Natural killer cell treated with Interleukin-12 subunit alpha and Interleukin-12 subunit beta and Interleukin-15 and Interleukin-18, amount 100 ng/mL, for 72 hours (primary cell): ENCODE measurements around the gene PPTC7. TPM values are rescaled to one million over a fixed set of nuclear protein-coding genes. Genes with fewer than 3 reads are reported as not detected.
"Not testable (repeated sequence)": the region's sequence is repeated elsewhere in the genome, so short reads cannot be mapped to it uniquely, and the experiment has no call there.

Experiments
- ATAC-seq, 2 donors: fragments of 150-1000 bp; cut with Tn5 transposase in 1 of 2; sonication (Bioruptor Pico), chemical (Tn5 transposase) in 1 of 2; 2 replicates each; pipeline ENCODE4 v1.10.0; 2021
- DNase-seq: peaks from one replicate; pipeline ENCODE4 v3.0.0; 2022; ENCODE audit warnings: low spot score
- H3K27ac Mint-ChIP-seq, 2 donors: 1 replicate in 1 of 2; 2 replicates in 1 of 2; pipeline ENCODE4 v1.8.0; 2022; ENCODE audit warnings: mixed read lengths in 2 of 2, mild to moderate bottlenecking in 1 of 2, moderate library complexity in 1 of 2
- H3K27me3 Mint-ChIP-seq, 2 donors: 1 replicate in 1 of 2; 2 replicates in 1 of 2; pipeline ENCODE4 v1.8.0; 2022; ENCODE audit warnings: mixed read lengths in 2 of 2
- H3K36me3 Mint-ChIP-seq: one replicate; pipeline ENCODE4 v1.8.0; 2022; ENCODE audit warnings: mixed read lengths
- H3K4me1 Mint-ChIP-seq, 2 donors: 1 replicate in 1 of 2; 2 replicates in 1 of 2; pipeline ENCODE4 v1.8.0; 2022; ENCODE audit warnings: low read depth in 2 of 2, mixed read lengths in 2 of 2, mild to moderate bottlenecking in 1 of 2
- H3K4me3 Mint-ChIP-seq: one replicate; pipeline ENCODE4 v1.8.0; 2022; ENCODE audit warnings: mixed read lengths
- H3K9me3 Mint-ChIP-seq: 2 replicates; pipeline ENCODE4 v1.8.0; 2022; ENCODE audit warnings: mixed read lengths
- total RNA-seq, 2 donors: library from RNA; stranded (reverse); gene quantifications; one replicate each; pipeline ENCODE4 v1.2.3, GENCODE V29; 2022

PPTC7 gene
- total RNA-seq, 2 donors from 2014 or later = 35.2 to 42.1 TPM

- ATAC-seq, H3K36me3 Mint-ChIP-seq, H3K9me3 Mint-ChIP-seq, H3K27me3 Mint-ChIP-seq, DNase-seq, H3K4me3 Mint-ChIP-seq: not testable (repeated sequence)
- peak overlapping the region in 1 of 2 donors; percentile 65 for H3K27ac Mint-ChIP-seq
- H3K4me1 Mint-ChIP-seq = peaks cover 34 to 39% of the 10 kb centered on the region in 2 donors
Observed at GRCh38 chr12:110545259-110545658, 37.9 kb downstream of the PPTC7 start.

DNA sequence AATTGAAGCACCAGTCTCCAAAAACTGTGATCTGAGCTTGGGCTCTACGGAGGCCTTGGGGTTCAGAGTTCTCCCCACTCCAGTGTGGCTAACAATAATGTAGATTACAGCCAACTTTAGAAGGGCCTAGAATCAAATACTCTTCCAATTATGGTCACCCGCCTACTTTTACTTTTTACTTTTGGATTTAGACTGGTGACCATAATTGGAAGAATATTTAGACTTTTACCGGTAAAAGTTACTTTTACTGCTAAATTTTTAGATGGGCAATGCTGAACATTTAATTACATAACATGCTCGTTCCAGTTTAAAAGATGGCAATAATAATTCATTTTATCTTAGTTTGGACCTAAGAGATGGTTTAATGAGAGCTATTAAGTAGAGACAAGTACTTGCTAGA, 39.2 kb downstream of the PPTC7 start:
- Mint-ChIP-seq H3K27me3 (no peaks in the 10 kb centered on the region), H3K9me3 (no peaks in the 10 kb centered on the region), H3K4me1 (peaks cover 30 to 32% of the 10 kb centered on the region in 2 donors), H3K4me3 (no peak overlapping the region), H3K36me3 (peaks cover 1% of the 10 kb centered on the region), H3K27ac (peak overlapping the region in 1 of 2 donors; percentile 40)
- DNase-seq (no peak), ATAC-seq (no peak)

DNA sequence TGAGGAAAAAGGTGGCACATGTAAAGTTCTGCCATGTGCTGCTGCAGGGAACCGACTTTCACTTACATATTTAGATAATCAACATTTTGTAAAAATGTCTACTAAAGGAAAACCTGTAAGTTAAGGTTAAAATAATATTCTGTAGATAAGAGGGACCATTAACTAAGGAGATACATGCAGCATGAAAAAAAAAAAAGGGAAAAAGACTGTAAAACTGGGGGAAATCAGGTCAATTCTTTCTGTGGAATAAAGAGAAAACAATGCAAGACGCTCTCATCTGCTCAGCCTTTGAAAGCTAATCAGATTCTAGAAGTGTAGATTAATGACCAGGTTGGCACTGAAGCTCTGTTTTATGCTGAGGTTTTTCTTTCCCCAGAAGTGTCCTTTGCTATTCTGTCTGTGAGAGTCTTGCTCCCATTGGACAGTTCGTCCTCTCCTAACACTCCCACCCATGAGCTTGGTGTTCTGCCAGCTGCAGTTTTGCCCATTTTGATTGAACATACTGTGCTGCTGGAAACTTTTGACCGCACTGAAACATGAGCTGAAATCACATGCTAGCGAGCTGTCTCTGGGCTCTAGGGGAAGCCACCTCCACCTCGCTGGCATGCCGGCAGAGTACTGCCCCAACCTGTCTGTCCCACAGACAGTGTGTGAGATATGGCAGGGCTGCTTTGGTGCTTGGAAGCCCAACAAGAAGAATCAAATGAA, 39.7 kb downstream of the PPTC7 start:
- Mint-ChIP-seq H3K4me1 (peaks cover 28 to 31% of the 10 kb centered on the region in 2 donors), H3K27me3 (no peaks in the 10 kb centered on the region), H3K9me3 (no peaks in the 10 kb centered on the region), H3K36me3 (peaks cover 7% of the 10 kb centered on the region), H3K4me3 (no peak overlapping the region), H3K27ac (peak overlapping the region; percentile 40 to 84)
- no peak for ATAC-seq
- DNase-seq = no peak

DNA sequence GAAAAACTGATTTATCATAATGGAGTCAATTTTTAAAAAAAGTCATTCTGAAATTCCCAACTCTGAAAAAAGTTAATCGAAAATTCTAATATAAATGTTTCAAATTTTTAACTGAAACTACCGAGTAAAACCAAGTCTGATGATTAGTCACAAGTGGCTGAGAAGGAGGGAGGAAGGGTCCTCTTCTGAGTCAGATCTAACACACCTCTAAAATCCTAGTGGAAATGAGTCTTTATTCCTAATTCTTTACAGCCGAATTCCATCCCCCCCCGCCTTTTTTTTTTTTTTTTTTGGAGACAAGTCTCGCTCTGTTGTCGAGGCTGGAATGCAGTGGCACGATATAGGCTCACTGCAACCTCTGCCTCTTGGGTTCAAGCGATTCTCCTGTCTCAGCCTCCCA, 43.1 kb downstream of the PPTC7 start:
- Mint-ChIP-seq H3K4me3 (no peak overlapping the region), H3K36me3 (peaks cover 13% of the 10 kb centered on the region), H3K4me1 (peaks cover 21 to 23% of the 10 kb centered on the region in 2 donors), H3K27me3 (no peaks in the 10 kb centered on the region), H3K27ac (no peak overlapping the region), H3K9me3 (no peaks in the 10 kb centered on the region)
- ATAC-seq (no peak), DNase-seq (no peak)

GRCh38 chr12:110538869-110539622, 44.1 kb downstream of the PPTC7 start:
- Mint-ChIP-seq H3K4me1 (peaks cover 21 to 23% of the 10 kb centered on the region in 2 donors), H3K27ac (peak overlapping the region; percentile 5 to 55), H3K4me3 (no peak overlapping the region), H3K9me3 (no peaks in the 10 kb centered on the region), H3K36me3 (peaks cover 13% of the 10 kb centered on the region), H3K27me3 (no peaks in the 10 kb centered on the region)
- no peak for DNase-seq
- no peak for ATAC-seq

DNA sequence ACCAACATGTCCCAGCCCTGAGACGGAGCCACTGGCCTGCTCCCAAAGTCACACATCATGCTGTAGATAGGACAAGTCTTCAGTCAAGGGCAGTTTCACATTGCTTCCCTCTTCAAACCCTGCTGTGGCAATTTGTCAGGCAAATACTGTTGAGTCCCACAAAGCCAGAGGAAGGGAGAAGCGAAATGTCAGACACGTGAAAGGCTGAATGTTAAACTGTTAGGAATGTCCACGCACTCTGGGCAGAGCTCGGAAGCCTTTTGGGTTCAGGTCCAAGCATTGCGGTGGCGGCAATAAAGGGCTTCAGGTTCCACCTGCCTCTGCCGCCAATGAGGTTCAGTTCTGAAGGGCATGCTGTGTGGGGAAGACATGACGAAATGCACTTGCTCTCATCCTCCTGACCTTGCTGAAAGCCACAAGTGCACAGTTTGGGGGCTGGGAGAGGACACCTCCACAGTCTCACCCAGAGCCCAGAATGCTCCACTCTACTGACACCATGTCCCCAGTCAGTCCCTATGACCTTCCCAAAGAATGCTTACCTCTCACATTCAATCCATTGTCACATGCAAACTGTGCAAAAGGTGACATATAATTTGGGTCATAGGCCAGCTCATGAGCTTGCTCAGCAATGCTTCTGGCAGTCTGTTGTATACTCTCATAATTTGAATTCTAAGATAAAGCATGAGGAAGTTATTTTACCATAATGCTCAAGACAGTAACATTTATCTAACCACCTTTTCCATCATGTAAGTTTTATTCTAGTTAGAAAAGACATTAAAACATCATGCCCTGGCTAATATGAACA, 45.3 kb downstream of the PPTC7 start:
- no peak for ATAC-seq

DNA sequence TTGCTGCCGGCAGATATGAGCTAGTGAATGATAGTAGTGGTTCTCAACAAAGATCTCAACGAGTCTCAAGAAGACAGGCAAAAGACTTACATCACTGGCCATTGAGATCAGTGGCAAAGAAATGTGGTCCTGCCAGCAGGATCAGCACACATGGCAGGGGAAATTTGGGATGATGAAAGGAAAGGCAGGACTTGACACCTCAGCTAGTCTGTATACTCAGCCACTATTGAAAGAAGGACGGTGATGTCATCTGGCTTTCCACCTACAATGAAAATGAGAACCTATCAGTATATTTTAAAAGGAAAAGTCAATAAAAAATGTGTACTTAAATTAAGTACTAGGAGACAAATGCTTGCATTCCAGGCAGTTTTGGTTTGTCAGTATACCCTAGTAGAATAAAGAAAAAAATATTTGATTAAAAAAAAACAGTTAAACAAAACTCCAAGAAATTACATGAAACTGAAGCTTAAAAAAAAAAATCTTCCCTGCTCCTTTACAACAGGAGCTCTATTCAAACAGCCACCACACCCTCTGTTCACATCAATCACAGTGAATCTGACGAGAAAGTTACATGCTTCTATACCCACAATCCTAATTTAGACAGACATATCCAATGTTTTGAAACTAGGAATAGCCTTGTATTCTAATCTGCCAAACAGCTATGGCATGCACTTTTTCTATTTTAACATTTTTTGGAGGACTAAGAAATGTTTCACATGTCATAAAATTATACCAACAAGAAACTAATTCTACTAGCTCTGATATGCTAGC, 46.1 kb downstream of the PPTC7 start:
- Mint-ChIP-seq H3K36me3 (peaks cover 13% of the 10 kb centered on the region), H3K4me3 (no peak overlapping the region), H3K4me1 (peaks cover 12 to 14% of the 10 kb centered on the region in 2 donors), H3K9me3 (no peaks in the 10 kb centered on the region), H3K27ac (peak overlapping the region in 1 of 2 donors; percentile 13), H3K27me3 (no peaks in the 10 kb centered on the region)
- no peak for DNase-seq
- ATAC-seq = no peak

More for the DNA sequence above, 45.3 kb downstream of the PPTC7 start:
- H3K4me1 Mint-ChIP-seq = peaks cover 13 to 16% of the 10 kb centered on the region in 2 donors
- H3K27me3 Mint-ChIP-seq = no peaks in the 10 kb centered on the region
- no peaks in the 10 kb centered on the region for H3K9me3 Mint-ChIP-seq
- no peak for DNase-seq
- no peak overlapping the region for H3K4me3 Mint-ChIP-seq
- H3K36me3 Mint-ChIP-seq = peaks cover 13% of the 10 kb centered on the region
- H3K27ac Mint-ChIP-seq = peak overlapping the region in 1 of 2 donors; percentile 35

DNA sequence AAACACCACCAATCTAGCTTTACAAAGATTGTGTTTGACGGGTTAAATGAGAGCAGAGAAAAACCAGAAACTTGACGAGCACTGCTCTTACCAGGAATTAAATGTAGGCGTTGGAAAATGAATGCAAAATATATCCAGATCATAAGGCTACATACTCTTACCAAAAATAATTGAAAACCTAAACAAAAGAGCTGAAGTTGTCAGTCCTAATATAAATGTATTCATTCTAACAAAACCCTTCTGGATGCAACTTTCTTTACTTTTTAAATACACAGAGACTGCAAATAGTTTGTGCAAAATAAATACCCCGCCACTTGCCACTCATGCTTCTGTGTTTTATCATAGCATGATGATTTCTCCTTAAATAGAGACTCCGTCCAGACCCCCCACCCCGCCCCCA, 48.3 kb downstream of the PPTC7 start:
- H3K4me1 Mint-ChIP-seq = peaks cover 17% of the 10 kb centered on the region in 2 donors
- no peak for ATAC-seq
- H3K9me3 Mint-ChIP-seq = no peaks in the 10 kb centered on the region
- H3K4me3 Mint-ChIP-seq = no peak overlapping the region
- no peak for DNase-seq
- H3K27me3 Mint-ChIP-seq = no peaks in the 10 kb centered on the region
- H3K27ac Mint-ChIP-seq = no peak overlapping the region
- peaks cover 13% of the 10 kb centered on the region for H3K36me3 Mint-ChIP-seq

DNA sequence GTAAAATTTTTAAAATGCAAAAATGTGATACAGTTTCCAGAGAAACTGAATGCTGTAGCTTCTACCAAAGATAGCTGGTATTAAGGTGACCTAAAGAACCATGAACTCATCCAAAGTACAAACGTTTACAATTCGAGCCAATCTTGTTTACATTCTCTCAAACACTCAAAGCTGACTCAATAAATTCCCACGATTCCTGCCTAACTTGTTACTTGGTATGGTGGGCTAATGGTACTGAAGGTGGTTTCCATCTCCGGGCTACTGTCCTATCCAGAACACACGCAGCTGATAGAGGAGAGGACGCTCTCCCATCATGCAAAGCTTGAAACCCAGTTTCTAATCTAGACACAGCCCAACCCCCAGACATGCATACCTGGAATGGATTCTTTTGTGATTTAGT, 49.5 kb downstream of the PPTC7 start:
- H3K9me3 Mint-ChIP-seq = no peaks in the 10 kb centered on the region

DNA sequence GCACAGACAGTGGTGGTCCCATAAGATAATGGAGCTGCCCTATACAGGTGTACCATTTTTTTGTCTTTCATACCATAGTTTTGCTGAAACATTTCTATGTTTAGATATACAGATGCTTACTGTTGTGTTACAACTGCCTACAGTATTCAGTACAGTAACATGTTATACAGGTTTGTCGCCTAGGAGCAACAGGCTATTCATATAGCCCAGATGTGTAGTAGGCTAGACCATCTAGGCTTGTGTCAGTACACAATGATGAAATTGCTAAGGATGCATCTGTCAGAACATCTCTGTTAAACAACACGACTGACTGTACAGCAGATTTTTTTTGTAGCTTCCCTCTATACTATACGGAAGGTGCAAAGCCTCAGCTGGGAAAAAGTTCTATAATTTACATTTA, 50.5 kb downstream of the PPTC7 start:
- peaks cover 6% of the 10 kb centered on the region for H3K36me3 Mint-ChIP-seq
- ATAC-seq = no peak
- no peak for DNase-seq
- H3K4me1 Mint-ChIP-seq = peaks cover 11 to 16% of the 10 kb centered on the region in 2 donors
- H3K4me3 Mint-ChIP-seq = no peak overlapping the region
- H3K9me3 Mint-ChIP-seq = no peaks in the 10 kb centered on the region
- H3K27ac Mint-ChIP-seq = no peak overlapping the region
- H3K27me3 Mint-ChIP-seq = no peaks in the 10 kb centered on the region

More for the DNA sequence above, 49.5 kb downstream of the PPTC7 start:
- no peak for ATAC-seq
- H3K4me3 Mint-ChIP-seq = no peak overlapping the region
- DNase-seq = no peak
- peaks cover 8% of the 10 kb centered on the region for H3K36me3 Mint-ChIP-seq
- peaks cover 16 to 17% of the 10 kb centered on the region in 2 donors for H3K4me1 Mint-ChIP-seq
- no peaks in the 10 kb centered on the region for H3K27me3 Mint-ChIP-seq
- no peak overlapping the region for H3K27ac Mint-ChIP-seq

GRCh38 chr12:110531741-110532333, 51.3 kb downstream of the PPTC7 start:
- peaks cover 11 to 15% of the 10 kb centered on the region in 2 donors for H3K4me1 Mint-ChIP-seq
- no peak overlapping the region for H3K4me3 Mint-ChIP-seq
- H3K27ac Mint-ChIP-seq = peak overlapping the region in 1 of 2 donors; percentile 31
- H3K27me3 Mint-ChIP-seq = no peaks in the 10 kb centered on the region
- no peaks in the 10 kb centered on the region for H3K9me3 Mint-ChIP-seq
- no peak for DNase-seq
- ATAC-seq = peak in 1 of 2 donors; percentile 66
- peaks cover 6% of the 10 kb centered on the region for H3K36me3 Mint-ChIP-seq

- Mint-ChIP-seq H3K4me3 (no peak overlapping the region), H3K27me3 (no peaks in the 10 kb centered on the region), H3K9me3 (no peaks in the 10 kb centered on the region), H3K4me1 (peaks cover 9 to 11% of the 10 kb centered on the region in 2 donors), H3K27ac (no peak overlapping the region), H3K36me3 (no peaks in the 10 kb centered on the region)
- ATAC-seq (no peak), DNase-seq (no peak)
Observed at GRCh38 chr12:110530511-110530910, 52.6 kb downstream of the PPTC7 start.
